ENCODE data around the gene PTPN3.

The PTPN3 gene

GRCh38 chr9:109469646-109470358 is 28.3 kb downstream of the PTPN3 start:
- DNase-seq (ENCODE audit: low read depth), result peak; percentile 91
- peak; percentile 98 for TF ChIP-seq CTCF (conservative IDR thresholded peaks at IDR 0.05; ENCODE audit: low read depth, low read length)
- H3K4me3 ChIP-seq (ENCODE audit: low read depth, low read length), result no peak overlapping the region

- DNase-seq (ENCODE audit: low read depth), result no peak
- no peak overlapping the region for H3K4me3 ChIP-seq (ENCODE audit: low read depth, low read length)
- no peak for TF ChIP-seq CTCF (conservative IDR thresholded peaks at IDR 0.05; ENCODE audit: low read depth, low read length)
These were observed 29.2 kb downstream of the PTPN3 start for GRCh38 chr9:109468927-109469326.

GRCh38 chr9:109467936-109468335 is 30.2 kb downstream of the PTPN3 start:
- H3K4me3 ChIP-seq (ENCODE audit: low read depth, low read length), result no peak overlapping the region
- TF ChIP-seq CTCF (conservative IDR thresholded peaks at IDR 0.05; ENCODE audit: low read depth, low read length), result no peak
- DNase-seq (ENCODE audit: low read depth), result no peak

GRCh38 chr9:109466623-109467590 is 31.2 kb downstream of the PTPN3 start:
- no peak for TF ChIP-seq CTCF (conservative IDR thresholded peaks at IDR 0.05; ENCODE audit: low read depth, low read length)
- DNase-seq (ENCODE audit: low read depth), result no peak
- no peak overlapping the region for H3K4me3 ChIP-seq (ENCODE audit: low read depth, low read length)

- no peak overlapping the region for H3K4me3 ChIP-seq (ENCODE audit: low read depth, low read length)
- DNase-seq (ENCODE audit: low read depth), result no peak
- TF ChIP-seq CTCF (conservative IDR thresholded peaks at IDR 0.05; ENCODE audit: low read depth, low read length), result no peak
These were observed 34.0 kb downstream of the PTPN3 start for GRCh38 chr9:109463924-109464625.

- TF ChIP-seq CTCF (conservative IDR thresholded peaks at IDR 0.05; ENCODE audit: low read depth, low read length), result no peak
- no peak overlapping the region for H3K4me3 ChIP-seq (ENCODE audit: low read depth, low read length)
- no peak for DNase-seq (ENCODE audit: low read depth)
These were observed 37.5 kb downstream of the PTPN3 start for GRCh38 chr9:109460576-109460975.

Data from choroid plexus epithelial cell (primary cell).